A549 (cell line): ENCODE data around the gene WFS1. TPM values are rescaled to one million over a fixed set of nuclear protein-coding genes. Genes with fewer than 3 reads are reported as not detected.

Source experiments
- ATAC-seq, 2 experiments: fragments of 200-7000 bp in 1 of 2; fragments of >200 bp in 1 of 2; cut with Nextera tagmentation in 1 of 2; cut with Tn5 transposase in 1 of 2; 3 replicates each; pipeline versions ENCODE4 v1.8.0 to v1.9.1; 2018 to 2020; ENCODE audit warnings: mild to moderate bottlenecking in 1 of 2, moderate library complexity in 1 of 2
- CTCF ChIA-PET: fragments of 300-600 bp; sonication (Branson Sonifier 250); formaldehyde crosslinking; extraction: SDS; loops from one replicate; lab custom pipeline; 2021; ENCODE audit warnings: antibody characterized with exemption, inconsistent platforms; lab: Yijun Ruan, JAX
- POLR2A ChIA-PET: fragments of 350-600 bp; formaldehyde crosslinking; extraction: SDS; loops from one replicate; lab custom pipeline; 2021; ENCODE audit warnings: antibody characterized with exemption, inconsistent platforms; lab: Yijun Ruan, JAX
- DNase-seq, 2 experiments: peaks; one replicate each; pipeline versions ENCODE4 v3.0.0 to v3.0.0-alpha.2; 2011 to 2016; ENCODE audit warnings: low read depth in 1 of 2, low spot score in 1 of 2
- FAIRE-seq: peaks from 2 replicates; lab custom pipeline; 2011; peaks lifted over from hg19 to GRCh38; lab: Jason Lieb, UNC
- H3K27ac ChIP-seq, 2 experiments: fragments of >200 bp; sonication (Bioruptor Twin); formaldehyde crosslinking; 3 replicates each; pipeline ENCODE4 v1.5.1; 2016 to 2017
- H3K4me1 ChIP-seq: fragments of >200 bp; sonication (Bioruptor Twin); formaldehyde crosslinking; 3 replicates; pipeline ENCODE4 v1.6.1; 2016
- H3K4me2 ChIP-seq: fragments of >200 bp; sonication (Bioruptor Twin); formaldehyde crosslinking; 3 replicates; pipeline ENCODE4 v1.6.1; 2016
- H3K4me3 ChIP-seq: fragments of >200 bp; sonication (Bioruptor Twin); formaldehyde crosslinking; 3 replicates; pipeline ENCODE4 v1.5.1; 2016
- H3K9me3 ChIP-seq: fragments of >200 bp; sonication (Bioruptor Twin); formaldehyde crosslinking; 3 replicates; pipeline ENCODE4 v1.6.1; 2016
- CHD4 ChIP-seq: fragments of 200-600 bp; sonication (generic); IDR thresholded peaks from 2 replicates; pipeline ENCODE4 v1.6.1; 2016; ENCODE audit warnings: antibody characterized with exemption, mild to moderate bottlenecking, borderline replicate concordance
- FOSL2 ChIP-seq, 2 experiments: fragments of 450-650 bp in 1 of 2; fragments of >200 bp in 1 of 2; sonication (Bioruptor Twin) in 1 of 2; formaldehyde crosslinking; IDR thresholded peaks; 2 replicates each; pipeline versions ENCODE4 v1.5.0 to v1.6.1; 2016 to 2020; ENCODE audit warnings: mild to moderate bottlenecking in 1 of 2, moderate library complexity in 1 of 2
- FOXS1 ChIP-seq: fragments of 250-450 bp; sonication (Bioruptor Pico); IDR thresholded peaks from 2 replicates; pipeline ENCODE4 v1.5.0; 2020; ENCODE audit warnings: mild to moderate bottlenecking, moderate library complexity
- HDAC2 ChIP-seq: fragments of 200-600 bp; sonication (generic); IDR thresholded peaks from 2 replicates; pipeline ENCODE4 v1.6.1; 2016
- HOXB13 ChIP-seq: fragments of 250-450 bp; sonication (Bioruptor Pico); IDR thresholded peaks from 2 replicates; pipeline ENCODE4 v1.5.0; 2020; ENCODE audit warnings: low read depth, mild to moderate bottlenecking, moderate library complexity
- JUN ChIP-seq, 2 experiments: fragments of >200 bp; sonication (Bioruptor Twin); formaldehyde crosslinking; IDR thresholded peaks; 2 replicates in 1 of 2; 3 replicates in 1 of 2; pipeline ENCODE4 v1.6.1; 2016 to 2017
- JUNB ChIP-seq: fragments of >200 bp; sonication (Bioruptor Twin); formaldehyde crosslinking; IDR thresholded peaks from 2 replicates; pipeline ENCODE4 v1.6.1; 2016
- MAFK ChIP-seq: fragments of 450-650 bp; IDR thresholded peaks from 2 replicates; pipeline ENCODE4 v1.6.1; 2014; ENCODE audit not compliant: partially characterized antibody
- MAZ ChIP-seq: fragments of 150-350 bp; IDR thresholded peaks from 2 replicates; pipeline ENCODE4 v1.6.1; 2014; ENCODE audit warnings: antibody characterized with exemption, low read depth, low read length, borderline replicate concordance
- MYC ChIP-seq: IDR thresholded peaks from 2 replicates; pipeline ENCODE4 v1.6.1; 2012; ENCODE audit warnings: mild to moderate bottlenecking, inconsistent platforms, low read length, improper control_type of control experiment, borderline replicate concordance
- NPAS2 ChIP-seq: fragments of 250-450 bp; sonication (Bioruptor Pico); IDR thresholded peaks from 2 replicates; pipeline ENCODE4 v1.8.0; 2022; ENCODE audit warnings: mild to moderate bottlenecking, moderate library complexity, borderline replicate concordance
- PHF8 ChIP-seq: fragments of 200-600 bp; sonication (generic); IDR thresholded peaks from 2 replicates; pipeline ENCODE4 v1.6.1; 2016; ENCODE audit warnings: low read depth, mild to moderate bottlenecking, antibody characterized with exemption, moderate library complexity, borderline replicate concordance
- SMC3 ChIP-seq: fragments of >200 bp; sonication (Bioruptor Twin); formaldehyde crosslinking; IDR thresholded peaks from 3 replicates; pipeline ENCODE4 v1.6.1; 2018; ENCODE audit warnings: inconsistent platforms
- SREBF2 ChIP-seq: fragments of 450-650 bp; IDR thresholded peaks from 2 replicates; pipeline ENCODE4 v1.6.1; 2014; ENCODE audit warnings: mild to moderate bottlenecking, moderate library complexity
- TP53 ChIP-seq: fragments of 250-450 bp; sonication (Bioruptor Pico); IDR thresholded peaks from 2 replicates; pipeline ENCODE4 v1.5.0; 2021; ENCODE audit warnings: mild to moderate bottlenecking, moderate library complexity
- ZFP36 ChIP-seq: fragments of 450-650 bp; IDR thresholded peaks from 2 replicates; pipeline ENCODE4 v1.6.1; 2014; ENCODE audit warnings: borderline replicate concordance; ENCODE audit not compliant: partially characterized antibody
- WGBS: methylation state at CpG from one replicate; pipeline ENCODE4 v1.1.6; 2017; ENCODE audit errors: missing lambda C conversion rate; 5-methylcytosine and 5-hydroxymethylcytosine counted together
- polyA plus RNA-seq, 4 experiments: library from polyadenylated mRNA; depleted of rRNA in 3 of 4; stranded (reverse); fragments of >200 nt; fragmentation: RNase III in 1 of 4; extraction: RNeasy Plus Mini Kit Qiagen cat#74134 plus additional on column Dnase treatment in 1 of 4; gene quantifications; 2 replicates in 3 of 4; 3 replicates in 1 of 4; pipeline ENCODE4 v1.2.3, GENCODE V29; 2011 to 2017
- TF ChIP-seq, protein P1 (sequence below): fragments of >200 bp; sonication (Bioruptor Twin); formaldehyde crosslinking; IDR thresholded peaks from 2 replicates; pipeline ENCODE4 v1.6.1; 2016
- TF ChIP-seq, protein P2 (sequence below): fragments of 250-450 bp; sonication (Bioruptor Pico); IDR thresholded peaks from 2 replicates; pipeline ENCODE4 v1.5.0; 2020; ENCODE audit warnings: low read depth, mild to moderate bottlenecking, moderate library complexity
- TF ChIP-seq, protein P3 (sequence below): fragments of >200 bp; sonication (Bioruptor Twin); formaldehyde crosslinking; IDR thresholded peaks from 3 replicates; pipeline ENCODE4 v1.5.1; 2016
- TF ChIP-seq, protein P4 (sequence below): IDR thresholded peaks from 2 replicates; pipeline ENCODE4 v1.6.1; 2012; ENCODE audit warnings: low read depth, borderline replicate concordance
- TF ChIP-seq, protein P5 (sequence below): fragments of 200-600 bp; sonication (generic); IDR thresholded peaks from 2 replicates; pipeline ENCODE4 v1.6.1; 2016; ENCODE audit warnings: antibody characterized with exemption, mild to moderate bottlenecking, moderate library complexity
- TF ChIP-seq, protein P6 (sequence below): IDR thresholded peaks from 2 replicates; pipeline ENCODE4 v1.6.1; 2012

WFS1 gene
- polyA plus RNA-seq, 2 of the 4 experiments (the other 2 are of a cell fraction) = 8.8 to 13.6 TPM

DNA sequence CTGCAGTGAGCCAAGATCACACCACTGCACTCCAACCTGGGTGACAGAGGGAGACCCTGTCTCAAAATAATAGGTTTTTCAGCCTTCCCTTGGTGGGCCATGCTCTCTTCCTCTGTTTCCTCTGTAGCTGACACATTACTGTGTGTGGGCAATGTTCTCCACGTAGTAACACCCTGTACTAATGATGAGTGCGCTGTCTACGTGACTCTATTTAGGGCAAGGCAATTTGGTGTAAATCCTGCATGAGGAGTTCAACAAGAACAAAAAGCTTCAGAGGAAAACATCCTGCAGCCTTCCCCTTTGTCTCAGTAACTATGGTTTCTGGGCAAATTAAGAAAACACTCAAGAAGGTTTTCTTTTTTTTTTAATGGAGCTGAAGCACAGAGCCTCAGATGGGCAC lies 44.9 kb upstream of the WFS1 start:
- Histone ChIP-seq H3K27ac (no peak overlapping the region), H3K4me1 (no peaks in the 10 kb centered on the region), H3K4me2 (no peak overlapping the region), H3K9me3 (no peaks in the 10 kb centered on the region), H3K4me3 (no peak overlapping the region)
- no peak for DNase-seq
- no peak for FAIRE-seq
- TF ChIP-seq PHF8 (no peak), MYC (no peak), NPAS2 (CRISPR knock-in tag) (no peak), FOXS1 (CRISPR knock-in tag) (no peak), JUNB (no peak), HOXB13 (CRISPR knock-in tag) (no peak), MAZ (no peak), SREBF2 (no peak), MAFK (no peak), HDAC2 (no peak), TP53 (CRISPR knock-in tag) (no peak)
- TF ChIP-seq, protein P1, sequence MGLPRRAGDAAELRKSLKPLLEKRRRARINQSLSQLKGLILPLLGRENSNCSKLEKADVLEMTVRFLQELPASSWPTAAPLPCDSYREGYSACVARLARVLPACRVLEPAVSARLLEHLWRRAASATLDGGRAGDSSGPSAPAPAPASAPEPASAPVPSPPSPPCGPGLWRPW = no peak
- TF ChIP-seq, protein P2, sequence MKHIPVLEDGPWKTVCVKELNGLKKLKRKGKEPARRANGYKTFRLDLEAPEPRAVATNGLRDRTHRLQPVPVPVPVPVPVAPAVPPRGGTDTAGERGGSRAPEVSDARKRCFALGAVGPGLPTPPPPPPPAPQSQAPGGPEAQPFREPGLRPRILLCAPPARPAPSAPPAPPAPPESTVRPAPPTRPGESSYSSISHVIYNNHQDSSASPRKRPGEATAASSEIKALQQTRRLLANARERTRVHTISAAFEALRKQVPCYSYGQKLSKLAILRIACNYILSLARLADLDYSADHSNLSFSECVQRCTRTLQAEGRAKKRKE (CRISPR knock-in tag) = no peak
- TF ChIP-seq, protein P3, sequence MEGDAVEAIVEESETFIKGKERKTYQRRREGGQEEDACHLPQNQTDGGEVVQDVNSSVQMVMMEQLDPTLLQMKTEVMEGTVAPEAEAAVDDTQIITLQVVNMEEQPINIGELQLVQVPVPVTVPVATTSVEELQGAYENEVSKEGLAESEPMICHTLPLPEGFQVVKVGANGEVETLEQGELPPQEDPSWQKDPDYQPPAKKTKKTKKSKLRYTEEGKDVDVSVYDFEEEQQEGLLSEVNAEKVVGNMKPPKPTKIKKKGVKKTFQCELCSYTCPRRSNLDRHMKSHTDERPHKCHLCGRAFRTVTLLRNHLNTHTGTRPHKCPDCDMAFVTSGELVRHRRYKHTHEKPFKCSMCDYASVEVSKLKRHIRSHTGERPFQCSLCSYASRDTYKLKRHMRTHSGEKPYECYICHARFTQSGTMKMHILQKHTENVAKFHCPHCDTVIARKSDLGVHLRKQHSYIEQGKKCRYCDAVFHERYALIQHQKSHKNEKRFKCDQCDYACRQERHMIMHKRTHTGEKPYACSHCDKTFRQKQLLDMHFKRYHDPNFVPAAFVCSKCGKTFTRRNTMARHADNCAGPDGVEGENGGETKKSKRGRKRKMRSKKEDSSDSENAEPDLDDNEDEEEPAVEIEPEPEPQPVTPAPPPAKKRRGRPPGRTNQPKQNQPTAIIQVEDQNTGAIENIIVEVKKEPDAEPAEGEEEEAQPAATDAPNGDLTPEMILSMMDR = no peak
- TF ChIP-seq, protein P4, sequence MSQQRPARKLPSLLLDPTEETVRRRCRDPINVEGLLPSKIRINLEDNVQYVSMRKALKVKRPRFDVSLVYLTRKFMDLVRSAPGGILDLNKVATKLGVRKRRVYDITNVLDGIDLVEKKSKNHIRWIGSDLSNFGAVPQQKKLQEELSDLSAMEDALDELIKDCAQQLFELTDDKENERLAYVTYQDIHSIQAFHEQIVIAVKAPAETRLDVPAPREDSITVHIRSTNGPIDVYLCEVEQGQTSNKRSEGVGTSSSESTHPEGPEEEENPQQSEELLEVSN = no peak
- ATAC-seq = no peak
- POLR2A ChIA-PET = no interaction called here
- CTCF ChIA-PET = interaction anchor here (0.6 to 1.5 kb wide), 4 partner anchors 26 to 349 kb away, joined by 3 read pairs; no protein-coding TSS in a partner anchor
- WGBS = 0% methylated on average over 3 of the region's 3 CpGs

DNA sequence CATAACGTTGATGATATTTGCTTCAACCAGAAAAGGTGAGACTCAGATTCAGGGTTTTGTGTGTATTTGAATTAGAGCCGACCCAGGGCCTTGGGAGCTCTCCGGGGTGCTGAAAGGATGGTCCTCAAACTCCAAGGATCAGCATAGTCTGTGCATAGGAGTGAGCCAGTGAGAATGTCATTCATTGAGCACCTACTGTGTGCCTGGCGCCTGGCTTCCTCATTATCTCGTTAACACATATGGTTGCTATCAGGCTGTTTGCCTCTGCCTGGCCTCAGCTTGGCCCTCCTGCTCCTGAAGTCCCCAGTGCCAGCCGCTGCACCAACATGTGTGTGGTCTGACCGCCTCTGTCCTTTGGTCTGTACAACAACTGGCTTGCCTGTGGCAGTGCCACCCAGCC lies 44.2 kb upstream of the WFS1 start:
- CTCF ChIA-PET = interaction anchor here (0.6 to 1.5 kb wide), 3 partner anchors 25 to 350 kb away, joined by 3 read pairs; no protein-coding TSS in a partner anchor
- DNase-seq (no peak), ATAC-seq (peak in 1 of 2 experiments; percentile 33; a peak in 1 of 6 replicates), FAIRE-seq (no peak)
- Histone ChIP-seq H3K4me2 (no peak overlapping the region), H3K27ac (no peak overlapping the region), H3K4me1 (no peaks in the 10 kb centered on the region), H3K9me3 (no peaks in the 10 kb centered on the region), H3K4me3 (no peak overlapping the region)
- TF ChIP-seq, protein P5, sequence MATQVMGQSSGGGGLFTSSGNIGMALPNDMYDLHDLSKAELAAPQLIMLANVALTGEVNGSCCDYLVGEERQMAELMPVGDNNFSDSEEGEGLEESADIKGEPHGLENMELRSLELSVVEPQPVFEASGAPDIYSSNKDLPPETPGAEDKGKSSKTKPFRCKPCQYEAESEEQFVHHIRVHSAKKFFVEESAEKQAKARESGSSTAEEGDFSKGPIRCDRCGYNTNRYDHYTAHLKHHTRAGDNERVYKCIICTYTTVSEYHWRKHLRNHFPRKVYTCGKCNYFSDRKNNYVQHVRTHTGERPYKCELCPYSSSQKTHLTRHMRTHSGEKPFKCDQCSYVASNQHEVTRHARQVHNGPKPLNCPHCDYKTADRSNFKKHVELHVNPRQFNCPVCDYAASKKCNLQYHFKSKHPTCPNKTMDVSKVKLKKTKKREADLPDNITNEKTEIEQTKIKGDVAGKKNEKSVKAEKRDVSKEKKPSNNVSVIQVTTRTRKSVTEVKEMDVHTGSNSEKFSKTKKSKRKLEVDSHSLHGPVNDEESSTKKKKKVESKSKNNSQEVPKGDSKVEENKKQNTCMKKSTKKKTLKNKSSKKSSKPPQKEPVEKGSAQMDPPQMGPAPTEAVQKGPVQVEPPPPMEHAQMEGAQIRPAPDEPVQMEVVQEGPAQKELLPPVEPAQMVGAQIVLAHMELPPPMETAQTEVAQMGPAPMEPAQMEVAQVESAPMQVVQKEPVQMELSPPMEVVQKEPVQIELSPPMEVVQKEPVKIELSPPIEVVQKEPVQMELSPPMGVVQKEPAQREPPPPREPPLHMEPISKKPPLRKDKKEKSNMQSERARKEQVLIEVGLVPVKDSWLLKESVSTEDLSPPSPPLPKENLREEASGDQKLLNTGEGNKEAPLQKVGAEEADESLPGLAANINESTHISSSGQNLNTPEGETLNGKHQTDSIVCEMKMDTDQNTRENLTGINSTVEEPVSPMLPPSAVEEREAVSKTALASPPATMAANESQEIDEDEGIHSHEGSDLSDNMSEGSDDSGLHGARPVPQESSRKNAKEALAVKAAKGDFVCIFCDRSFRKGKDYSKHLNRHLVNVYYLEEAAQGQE = peak; percentile 87
- TF ChIP-seq, protein P6, sequence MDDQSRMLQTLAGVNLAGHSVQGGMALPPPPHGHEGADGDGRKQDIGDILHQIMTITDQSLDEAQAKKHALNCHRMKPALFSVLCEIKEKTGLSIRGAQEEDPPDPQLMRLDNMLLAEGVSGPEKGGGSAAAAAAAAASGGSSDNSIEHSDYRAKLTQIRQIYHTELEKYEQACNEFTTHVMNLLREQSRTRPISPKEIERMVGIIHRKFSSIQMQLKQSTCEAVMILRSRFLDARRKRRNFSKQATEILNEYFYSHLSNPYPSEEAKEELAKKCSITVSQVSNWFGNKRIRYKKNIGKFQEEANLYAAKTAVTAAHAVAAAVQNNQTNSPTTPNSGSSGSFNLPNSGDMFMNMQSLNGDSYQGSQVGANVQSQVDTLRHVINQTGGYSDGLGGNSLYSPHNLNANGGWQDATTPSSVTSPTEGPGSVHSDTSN = no peak
- TF ChIP-seq PHF8 (no peak), FOSL2 (IDR thresholded peaks at IDR 0.05) (no peak), FOSL2 (CRISPR knock-in tag; IDR thresholded peaks at IDR 0.05) (no peak), HDAC2 (no peak), JUN (IDR thresholded peaks at IDR 0.05) (no peak), SMC3 (no peak), CHD4 (no peak), ZFP36 (no peak)
- POLR2A ChIA-PET = no interaction called here
- 2% methylated on average over 4 of the region's 7 CpGs for WGBS
